Measurements from ENCODE around the gene ZEB2.
A peak's percentile ranks its signal among the peaks of the same experiment; 100 is the strongest.

Gene ZEB2

DNA sequence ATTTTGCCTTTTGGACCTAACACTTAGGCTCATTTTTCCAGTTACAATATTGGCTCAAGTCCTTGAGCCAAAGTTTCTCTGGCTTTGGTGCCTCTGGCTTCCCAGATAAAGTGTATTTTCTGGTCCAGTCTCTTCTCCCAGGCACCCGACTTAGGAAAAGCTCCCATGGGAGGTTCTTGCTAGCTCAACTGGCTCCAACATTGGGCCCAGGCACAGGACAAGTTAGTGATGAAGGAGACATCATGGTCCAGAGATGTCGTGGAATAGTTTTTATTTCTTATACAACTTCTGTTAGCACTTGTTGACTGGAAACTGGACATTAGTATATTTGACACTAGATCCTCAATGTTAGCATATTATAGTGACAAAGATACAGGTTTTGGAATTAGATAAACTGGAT lies 8.2 kb upstream of the ZEB2 start:
- DNase-seq (ENCODE audit: low spot score) = no peak

DNA sequence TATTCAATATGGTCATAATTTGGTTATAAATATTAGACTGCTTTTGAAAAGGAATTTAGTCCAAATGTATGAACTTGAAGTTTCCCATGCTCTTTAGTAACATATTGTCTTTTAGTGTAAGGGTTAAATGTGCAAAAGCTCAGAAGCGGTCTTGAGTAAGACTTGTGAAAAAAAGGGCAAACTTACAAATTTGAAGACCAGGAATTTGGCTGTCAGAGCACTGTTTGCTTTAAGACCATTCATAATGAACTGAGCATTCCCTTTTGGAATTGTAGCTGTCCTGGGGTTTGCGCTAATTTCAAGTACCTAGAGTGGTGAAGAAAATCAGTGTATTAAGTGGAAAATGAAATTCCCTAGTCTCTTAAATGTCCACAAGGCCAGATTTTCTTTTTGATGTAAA lies 6.9 kb upstream of the ZEB2 start:
- no peak for DNase-seq (ENCODE audit: low spot score)

DNA sequence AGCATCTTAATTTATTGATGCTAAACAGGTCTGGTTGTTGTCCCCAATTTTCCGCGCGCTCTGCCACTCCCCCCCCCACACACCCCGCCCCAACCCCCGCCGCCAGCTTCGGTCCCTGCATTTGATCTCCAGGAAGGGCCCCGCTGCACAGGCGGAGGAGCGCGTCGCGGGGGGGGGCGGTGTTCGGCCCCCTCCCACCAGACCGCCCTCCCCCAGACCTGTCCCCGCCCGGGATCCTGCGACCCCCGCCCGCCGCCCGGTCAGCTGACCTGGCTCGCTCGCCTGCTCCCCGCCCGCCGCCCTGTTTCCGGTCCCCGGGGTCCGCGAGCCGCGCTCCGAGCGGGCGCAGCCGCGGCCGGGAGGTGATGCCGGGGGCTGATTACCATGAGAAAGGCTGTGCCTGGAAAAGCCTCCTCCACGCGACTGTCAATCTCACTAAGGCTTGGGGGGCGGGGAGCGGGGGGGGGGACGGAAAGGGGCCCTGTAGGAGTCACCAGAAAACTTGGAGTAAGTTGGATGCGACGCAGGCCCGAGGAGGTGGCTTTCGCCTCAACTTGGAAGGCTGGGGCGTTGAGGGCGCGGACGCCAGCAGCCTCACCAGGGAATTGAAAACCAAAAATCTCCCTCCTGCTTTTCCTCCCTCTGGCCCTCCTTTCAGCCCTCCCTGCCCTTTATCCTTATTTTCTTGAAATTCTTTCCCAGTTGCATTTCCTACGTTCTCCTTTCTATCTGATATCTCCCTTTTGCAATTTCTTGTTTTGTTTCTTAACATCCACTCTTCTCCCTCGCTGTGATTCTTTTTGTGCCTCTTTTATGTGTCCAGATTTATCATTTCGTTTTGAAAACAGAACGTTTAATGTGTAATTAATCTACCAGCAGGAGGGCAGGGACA lies 4.4 kb upstream of the ZEB2 start:
- no peak for DNase-seq (ENCODE audit: low spot score)

DNA sequence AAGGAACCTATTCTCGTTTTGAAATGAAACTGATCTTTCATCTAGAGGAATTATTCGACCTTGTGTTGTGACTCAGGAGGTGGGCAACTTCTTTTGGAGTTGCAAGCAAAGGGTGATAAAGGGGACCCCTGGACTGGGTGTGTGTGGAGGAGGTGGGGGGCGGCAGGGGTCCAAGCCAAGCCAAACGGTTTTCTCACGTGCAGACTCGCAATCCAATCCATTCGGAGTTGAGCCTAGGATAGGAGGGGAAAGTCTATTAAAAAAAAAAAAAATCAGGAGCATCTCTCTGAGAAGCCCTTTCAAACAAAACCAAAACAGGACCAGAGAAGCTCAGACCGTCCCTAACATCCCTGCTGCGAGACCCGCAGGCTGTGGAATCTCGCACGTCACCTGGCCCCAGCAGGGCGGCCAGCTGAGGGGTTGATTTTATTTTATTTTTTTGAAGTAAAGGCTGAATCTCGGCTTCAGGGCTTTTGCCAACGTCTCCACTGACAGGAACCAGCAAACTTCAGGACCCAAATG lies 3.7 kb upstream of the ZEB2 start:
- no peak for DNase-seq (ENCODE audit: low spot score)

DNA sequence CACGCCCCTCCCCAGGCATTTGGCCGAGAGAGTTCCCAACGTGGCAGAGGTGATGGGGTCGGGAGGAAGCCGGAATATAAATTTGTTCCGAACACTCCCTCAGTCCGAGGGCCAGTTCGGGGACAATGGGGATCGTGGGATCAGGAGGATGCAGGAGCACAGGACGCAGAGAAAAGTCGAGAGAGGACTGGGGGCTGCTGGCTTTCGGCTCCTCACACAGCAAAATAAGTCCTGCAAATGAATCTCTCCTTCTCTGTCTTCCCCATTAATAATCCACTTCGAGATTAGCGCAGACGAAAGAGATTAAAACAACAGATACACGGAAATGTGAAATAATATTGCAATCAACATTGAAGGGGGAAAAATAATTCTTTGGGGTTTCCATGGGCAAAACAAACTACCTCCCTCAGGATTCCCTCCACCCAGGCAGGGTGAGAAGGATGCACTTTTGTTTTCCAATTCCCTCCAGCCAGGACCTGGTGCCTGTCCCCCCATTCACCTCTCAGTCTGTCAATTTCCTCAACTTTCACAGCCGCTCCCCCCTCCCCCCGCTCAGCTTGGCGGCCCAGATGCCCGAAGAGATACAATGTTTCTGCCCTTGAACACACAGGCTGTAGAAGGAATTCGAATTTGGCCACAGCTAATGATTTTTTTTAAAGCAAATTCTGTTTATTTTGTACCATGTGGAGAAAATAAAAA lies 3.1 kb upstream of the ZEB2 start:
- DNase-seq (ENCODE audit: low spot score) = no peak

DNA sequence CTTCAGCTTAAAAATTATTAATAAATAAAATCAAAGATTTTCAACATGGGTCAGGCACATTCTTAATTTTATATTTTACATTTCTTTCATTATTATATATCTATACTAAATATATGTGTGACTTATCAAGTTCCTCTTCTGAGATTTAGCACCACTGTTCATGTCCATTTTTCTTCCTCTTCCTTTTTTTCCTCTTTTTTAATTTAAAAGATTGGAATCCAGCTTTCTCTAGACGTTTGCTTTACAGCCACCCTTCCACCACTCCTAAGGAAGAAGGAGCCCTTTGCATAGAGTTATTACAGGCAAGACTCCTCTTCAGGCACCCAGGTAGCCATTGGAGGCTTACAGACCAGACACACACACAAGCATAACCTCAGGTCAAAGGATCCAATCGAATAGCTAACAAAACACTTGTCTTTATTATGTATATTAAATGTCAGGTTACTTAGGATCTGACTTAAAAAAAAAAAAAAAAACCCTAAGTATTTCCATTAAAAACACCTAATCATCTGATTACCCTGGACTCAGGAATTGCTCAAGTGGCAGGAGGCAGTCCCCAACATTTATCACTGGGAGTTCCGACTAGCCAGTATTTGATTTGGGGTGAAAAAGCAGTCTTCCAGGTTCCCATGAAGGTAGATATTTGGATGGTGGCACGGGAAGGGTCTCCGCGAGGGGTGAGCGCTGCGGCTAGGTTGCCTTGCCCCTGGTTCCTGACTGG lies 2.4 kb upstream of the ZEB2 start:
- DNase-seq (ENCODE audit: low spot score) = no peak

DNA sequence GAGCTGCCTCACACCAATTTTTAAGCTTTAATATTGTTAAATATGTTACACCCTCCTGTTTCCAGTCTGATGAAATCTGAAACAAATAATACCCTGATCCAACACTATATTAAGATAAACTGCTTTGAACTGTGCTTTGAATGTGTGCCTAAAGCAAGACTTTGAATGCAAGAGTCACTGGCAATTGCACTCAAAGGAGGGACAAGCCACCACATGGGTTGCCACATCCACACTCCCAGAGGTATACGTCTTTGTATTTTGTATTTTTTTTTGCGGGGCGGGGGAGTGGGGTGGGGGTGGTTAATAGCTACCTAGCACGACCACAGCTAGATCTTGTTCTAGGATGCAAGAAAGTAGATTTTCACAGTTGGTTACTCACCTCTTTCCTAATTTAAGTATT lies 1.8 kb upstream of the ZEB2 start:
- no peak for DNase-seq (ENCODE audit: low spot score)

DNA sequence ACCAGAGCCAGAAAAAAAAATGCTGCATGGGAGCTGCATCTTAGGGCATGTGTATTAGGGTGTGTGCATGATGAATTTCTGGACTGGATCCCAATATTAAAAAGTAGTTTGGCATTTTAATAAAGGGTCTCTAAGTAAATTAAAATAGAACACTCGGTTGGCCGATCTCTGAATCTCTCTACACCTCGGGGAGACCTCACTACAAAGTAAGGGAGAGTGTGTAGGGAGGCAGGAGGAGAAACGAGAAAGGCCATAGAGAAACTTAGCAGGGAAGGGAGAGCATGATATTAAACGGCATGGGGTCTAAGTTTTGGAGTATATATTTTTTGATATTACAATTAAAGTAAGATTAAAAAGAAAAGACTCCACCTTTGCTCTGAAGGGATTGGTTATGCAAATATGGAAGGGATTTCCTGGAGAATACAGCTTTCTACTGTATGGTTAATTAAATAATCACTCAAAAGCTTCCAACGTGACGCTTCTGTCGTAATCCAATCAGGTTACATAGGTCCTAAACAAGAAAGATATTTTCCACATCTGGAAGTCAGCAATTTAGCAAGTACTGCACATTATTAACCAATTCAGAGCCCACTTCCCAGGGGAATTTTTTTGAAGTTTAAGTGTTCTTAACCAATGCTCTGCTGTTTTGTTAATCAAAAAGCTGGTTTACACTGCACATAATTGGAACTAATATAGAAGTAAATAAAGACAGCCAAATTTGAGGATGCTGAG lies 1.0 kb upstream of the ZEB2 start:
- no peak for DNase-seq (ENCODE audit: low spot score)

DNA sequence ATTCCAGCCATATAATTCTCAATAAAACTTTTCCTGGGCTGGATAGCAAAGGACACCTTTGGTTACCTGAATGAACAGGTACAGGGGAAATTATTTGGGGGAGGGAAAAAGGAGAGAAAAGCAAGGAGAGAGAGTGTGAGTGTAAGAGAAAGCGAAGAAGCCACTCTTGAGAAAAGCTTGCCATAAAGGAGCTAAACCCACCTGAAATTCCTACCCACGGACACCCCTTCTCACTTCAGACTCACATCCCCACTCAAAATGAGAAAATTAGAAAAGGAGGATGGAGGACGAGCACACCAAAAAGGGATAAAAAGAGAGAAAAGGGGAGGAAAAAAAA lies 354 bp downstream of the ZEB2 start:
- no peak for DNase-seq (ENCODE audit: low spot score)

DNA sequence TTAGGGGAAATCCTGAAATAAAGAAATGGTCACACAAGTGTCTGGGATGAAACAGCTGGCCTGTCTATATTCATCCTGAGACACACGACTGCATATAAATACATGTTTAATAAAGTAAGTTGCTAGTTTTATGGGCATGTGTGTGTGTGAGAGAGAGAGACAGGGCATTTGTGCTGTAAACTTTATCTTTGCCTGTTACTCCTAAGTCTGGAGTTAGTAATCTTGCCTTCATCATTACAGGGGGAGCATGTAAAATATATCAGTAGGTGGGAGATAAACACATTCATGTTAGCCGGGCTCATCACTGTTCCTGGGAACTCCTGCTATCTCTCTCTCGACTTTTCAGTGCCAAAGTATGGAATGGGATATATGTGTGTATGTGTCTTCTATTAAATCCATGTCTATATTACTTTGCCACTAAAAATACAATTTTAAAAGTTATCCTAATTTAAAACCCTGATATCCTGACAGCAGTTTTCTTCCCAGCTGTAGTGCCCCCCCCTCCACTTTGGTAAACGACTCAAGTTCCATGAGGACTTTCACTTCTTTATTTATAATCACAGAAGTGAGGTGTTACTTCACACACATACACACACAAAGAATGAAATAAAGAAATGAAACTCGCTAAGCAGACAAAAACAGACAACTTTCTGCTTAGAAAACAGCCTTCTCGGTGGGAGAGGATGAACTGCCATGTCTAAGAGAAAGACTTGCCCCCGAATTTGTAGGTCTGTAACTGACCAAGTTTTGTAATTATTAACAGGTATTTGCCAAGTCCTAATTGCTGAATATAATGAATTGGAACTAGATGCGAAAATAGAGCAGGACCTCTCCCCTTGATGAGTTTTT lies 947 bp downstream of the ZEB2 start:
- DNase-seq (ENCODE audit: low spot score) = no peak

DNA sequence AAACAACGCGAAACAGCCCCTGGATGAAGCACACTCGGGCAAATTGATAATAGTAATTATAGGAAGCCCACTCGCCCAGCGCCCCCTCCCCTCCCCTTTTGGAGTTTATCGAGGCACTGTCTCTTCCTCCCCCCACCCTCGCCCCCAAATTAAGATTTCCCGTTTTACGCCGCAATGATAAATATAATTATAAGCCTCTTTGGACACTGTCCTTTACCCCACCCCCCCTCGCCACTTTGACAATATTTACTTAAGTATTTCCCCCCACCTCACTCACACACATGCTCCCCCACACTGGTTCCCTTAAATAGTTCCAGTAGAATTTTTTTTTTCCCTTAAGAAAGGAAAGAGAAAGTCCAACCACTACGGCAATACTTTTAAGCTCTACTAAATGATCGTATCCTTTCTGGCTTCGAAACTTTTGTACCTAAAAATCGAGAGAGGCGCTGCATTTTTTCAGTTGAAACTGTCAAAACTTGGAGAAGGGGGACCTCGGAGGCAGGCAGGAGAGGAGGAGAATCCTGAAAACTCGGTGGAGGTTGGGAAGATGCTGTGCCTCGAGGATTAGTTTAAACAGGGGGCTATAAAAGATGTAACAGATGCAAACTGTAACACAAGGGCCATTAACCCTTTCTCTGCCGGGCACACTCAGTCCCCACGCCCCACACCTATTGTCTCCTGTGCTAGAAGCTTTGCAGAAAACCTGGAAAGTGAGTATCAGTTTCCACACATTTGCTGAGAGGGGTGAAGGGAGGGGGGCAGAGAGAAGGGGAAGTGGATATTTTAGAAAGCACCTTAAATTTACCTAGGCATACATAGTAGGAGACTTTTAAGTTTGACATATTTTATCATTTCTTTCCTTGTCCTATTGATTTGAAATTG lies 1.8 kb downstream of the ZEB2 start:
- no peak for DNase-seq (ENCODE audit: low spot score)

DNA sequence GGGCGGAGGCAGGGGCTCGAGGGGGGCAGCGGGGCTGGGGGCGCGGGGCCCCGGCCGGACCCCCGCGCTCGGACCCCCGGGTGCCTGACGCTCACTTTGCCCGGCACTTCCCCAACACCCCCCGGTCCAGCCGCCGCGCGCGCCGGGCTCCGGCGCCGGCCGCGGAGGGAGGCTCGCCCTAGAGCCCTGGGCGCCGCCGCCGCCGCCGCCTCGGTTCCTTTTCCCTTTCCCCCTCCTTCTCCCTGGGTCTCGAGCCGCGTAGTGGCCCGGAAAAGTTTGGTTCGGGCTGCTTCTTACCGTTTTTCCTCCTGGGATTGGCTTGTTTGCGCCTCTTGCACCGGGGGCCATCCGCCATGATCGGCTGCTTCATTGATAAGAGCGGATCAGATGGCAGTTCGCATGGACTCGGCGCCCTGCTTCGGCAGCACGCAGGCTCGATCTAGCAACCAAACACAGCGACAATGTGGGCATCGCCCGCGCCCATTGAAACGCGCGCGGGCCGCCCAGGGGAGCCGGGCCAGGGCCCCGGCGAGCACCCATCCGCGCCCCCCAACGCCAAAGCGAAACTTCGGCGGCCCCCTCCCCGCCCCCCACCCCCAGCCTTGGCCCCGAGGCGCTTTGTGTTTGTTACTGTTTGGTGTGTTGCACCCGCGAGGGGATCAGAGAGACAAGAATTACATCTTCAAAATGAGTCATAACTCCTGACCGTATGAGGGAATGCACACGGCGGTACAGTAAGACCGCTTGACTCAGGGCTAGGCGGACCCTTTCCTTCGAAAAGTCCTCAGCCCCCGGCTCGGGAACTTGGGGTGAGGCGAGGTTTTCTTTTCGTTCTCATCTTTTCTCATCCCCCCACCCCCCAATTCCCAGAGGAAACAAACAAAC lies 2.7 kb downstream of the ZEB2 start:
- peak; percentile 82 for DNase-seq (ENCODE audit: low spot score)

DNA sequence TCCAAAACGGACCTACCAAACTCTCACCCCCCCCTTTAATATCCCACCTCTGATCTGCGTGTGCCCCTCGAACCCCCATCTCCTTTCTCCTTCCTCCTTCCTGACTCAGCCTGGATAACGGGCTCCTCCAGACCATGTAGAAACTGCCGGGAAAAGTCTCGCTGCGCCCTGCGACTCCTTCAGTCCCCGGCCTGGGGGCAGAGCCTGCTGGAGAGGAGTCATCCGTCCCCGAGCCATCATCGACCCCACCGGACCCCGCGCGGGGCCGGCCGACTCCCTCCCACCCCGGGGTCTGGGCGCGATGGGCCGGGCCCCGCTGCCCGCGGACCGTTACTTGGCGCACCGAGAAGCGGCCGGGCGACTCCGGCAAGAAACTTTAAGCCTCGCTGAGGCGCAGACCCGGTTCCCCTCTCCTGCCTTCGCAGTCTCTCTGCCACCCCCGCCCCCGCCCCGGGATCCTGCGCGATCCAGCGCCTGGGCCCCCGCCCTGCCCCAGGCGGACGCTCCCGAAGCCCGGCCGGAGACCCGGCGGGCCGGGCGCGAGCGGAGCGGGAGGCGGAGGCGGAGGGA lies 3.4 kb downstream of the ZEB2 start:
- DNase-seq (ENCODE audit: low spot score) = no peak

DNA sequence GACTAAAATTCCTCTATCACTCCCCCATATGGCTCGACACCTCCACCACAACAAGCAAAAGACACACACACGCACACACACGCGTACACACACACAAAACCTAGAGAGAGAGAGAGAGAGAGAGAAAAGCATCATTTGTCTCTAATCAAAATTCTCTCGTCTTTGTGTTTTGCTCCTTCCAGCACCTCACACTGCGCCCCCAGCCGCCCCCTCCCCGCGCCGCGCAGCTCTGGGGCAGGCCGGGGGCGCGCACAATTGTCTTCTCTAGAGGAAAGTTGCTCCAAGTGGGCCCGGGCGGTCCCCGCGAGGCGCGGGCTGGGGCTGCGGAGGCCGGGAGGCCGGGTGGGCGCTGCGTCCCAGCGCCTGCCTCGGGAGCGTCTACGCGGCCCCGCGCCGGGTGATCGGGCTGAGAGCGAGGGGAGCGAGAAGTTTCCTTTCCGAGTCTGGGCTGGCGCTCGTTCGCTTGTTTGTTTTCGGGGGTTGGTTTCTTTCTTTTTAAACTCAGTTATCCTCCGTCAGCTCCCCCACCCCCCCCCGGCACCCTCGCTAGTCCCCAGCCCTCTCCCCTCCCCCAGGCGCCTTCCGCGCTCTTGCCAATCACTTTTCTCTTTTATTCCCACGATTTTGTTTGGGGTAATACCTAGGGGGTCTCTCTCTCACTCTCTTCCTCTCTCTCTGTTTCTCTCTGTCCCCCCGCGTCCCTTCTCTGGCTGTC lies 4.1 kb downstream of the ZEB2 start:
- no peak for DNase-seq (ENCODE audit: low spot score)

DNA sequence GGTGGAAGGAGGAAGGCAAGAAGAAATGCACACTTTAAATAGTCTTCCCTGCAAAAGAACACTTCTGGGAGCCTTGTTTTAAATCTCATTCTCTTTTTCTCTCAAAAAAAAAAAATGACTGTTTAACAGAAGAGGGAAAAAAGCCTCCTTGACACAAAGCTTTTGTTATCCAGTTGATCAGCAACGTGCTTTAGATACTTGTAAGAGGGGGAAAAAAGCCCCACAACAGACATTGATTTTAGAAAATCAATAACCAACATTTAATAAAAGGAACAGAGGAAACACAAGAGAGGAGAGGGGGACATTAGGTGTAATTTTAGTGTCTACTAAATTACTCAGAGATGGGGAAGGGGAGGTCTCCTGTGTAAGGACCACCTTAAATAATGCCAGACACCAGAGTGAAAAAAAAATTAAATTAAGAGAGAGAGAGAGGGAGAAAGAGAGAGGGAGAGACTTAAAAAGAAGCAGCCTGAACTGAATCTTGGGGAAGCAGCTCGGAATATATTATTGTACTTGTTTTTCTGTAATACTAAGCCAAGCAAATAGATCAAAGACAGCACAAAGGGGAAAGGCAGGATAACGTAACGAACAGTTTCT lies 4.7 kb downstream of the ZEB2 start:
- no peak for DNase-seq (ENCODE audit: low spot score)

DNA sequence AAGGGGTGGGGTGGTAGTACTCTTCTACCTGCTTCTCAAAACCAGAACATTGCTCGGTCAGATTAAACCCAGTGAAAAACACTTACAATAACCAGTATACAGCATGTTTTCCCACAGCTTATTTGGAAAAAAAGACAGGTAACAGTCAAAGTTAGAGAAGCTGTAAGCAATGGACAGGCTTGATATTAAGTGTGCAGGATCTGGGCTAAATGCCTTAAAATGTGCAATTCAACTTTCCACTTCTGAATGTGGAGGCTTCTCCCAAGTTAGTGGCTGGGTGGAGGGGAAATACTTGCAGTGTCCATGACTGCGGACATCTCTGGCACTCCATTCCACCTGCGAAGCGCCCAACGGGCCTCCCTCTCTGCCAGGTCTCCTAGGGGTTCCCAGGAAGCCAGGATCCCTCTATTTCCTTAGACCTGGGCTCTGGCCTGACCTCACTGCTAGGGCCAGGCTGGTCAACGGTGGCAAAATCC lies 5.3 kb downstream of the ZEB2 start:
- no peak for DNase-seq (ENCODE audit: low spot score)

DNA sequence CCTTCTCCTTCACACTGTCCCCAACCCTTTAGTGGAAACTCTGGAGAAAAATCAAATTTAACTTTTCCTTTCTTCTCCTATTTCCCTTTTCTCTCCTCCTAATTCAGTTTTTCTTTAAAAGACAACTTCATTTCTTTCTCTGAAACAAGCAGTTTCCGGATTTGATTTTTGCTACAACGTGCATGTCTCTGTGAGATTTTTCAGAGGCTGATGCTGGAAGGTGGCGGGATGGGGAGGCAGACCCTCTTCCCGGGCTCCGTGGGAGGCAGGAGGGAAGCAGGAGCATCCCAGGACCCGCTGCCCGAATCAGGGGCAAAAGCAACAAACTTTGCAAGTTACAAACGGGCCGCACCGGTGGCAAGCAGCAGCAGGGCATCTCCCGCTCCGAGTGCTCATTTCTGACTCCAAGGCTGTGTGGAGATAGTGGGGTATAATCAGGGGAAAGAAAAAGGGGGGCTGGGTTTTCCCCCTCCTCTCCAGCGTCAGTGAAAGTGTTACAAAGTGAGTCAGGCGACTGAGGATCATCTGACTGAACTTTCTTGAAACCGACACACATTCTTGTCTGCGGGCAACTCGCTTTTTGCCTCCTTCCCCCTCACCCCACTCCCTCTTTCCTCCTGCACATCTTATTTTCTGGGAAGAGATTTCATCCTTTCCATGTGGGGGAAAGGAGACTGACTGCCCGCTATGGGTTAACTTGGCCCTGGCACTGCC lies 6.4 kb downstream of the ZEB2 start:
- no peak for DNase-seq (ENCODE audit: low spot score)
